ENCODE results near the gene YDJC. TPM values are rescaled to one million over a fixed set of nuclear protein-coding genes. Genes with fewer than 3 reads are reported as not detected.
A peak's percentile ranks its signal among the peaks of the same experiment; 100 is the strongest.

Gene YDJC
- total and polyA plus RNA-seq, 2 of the 13 experiments (the other 11 are each of a cell fraction or from before 2014, with no cell fraction given), result 15.3 to 32.0 TPM

DNA sequence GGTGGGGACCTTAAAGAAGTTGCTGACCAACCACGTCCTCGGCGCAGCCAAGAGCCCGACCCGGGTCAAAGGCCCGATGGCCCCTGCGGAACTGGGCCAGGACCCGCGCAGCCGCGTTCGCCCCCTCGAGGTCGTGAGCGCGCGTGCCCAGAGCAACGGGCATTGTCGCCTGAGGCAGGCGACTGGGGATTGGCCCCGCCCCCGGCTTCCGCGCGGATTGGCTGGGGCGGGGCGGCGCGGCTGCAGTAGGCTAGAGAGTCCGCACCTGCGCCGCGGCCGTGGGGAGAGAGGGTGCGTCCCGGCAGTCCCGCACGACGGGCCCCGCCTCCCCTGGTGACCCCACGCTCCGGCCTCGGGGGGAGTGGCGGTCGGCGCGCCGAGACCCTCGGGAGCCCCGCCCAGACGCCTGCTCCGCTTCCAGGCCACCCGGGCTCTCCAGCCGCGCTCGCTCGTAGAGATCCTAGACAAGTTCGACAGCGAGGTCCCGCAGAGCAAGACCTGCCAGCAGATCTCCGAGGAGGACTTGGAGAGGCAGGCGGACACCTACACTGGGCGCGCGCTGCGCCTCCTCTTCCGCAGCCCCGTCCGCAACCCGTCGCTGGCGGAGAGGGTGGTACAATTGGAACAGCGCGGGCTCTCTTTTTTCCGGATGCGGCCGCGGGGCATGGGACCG, 27.7 kb upstream of the YDJC start:
- peak overlapping the region; percentile 64 for H3K27ac ChIP-seq (ENCODE audit: extremely low read length, insufficient read depth, low read length)
- H3K36me3 ChIP-seq (replicated peaks in 1 of 2; ENCODE audit: control insufficient read depth in 1 of 2, insufficient read depth in 2 of 2, low read length in 2 of 2), result peaks cover 2 to 12% of the 10 kb centered on the region in 2 experiments; a peak in 3 of 5 replicates
- peak overlapping the region; percentile 87 for H3K4me2 ChIP-seq (ENCODE audit: low read depth, low read length)
- peak overlapping the region; percentile 65 to 76 (median 70) for H3K4me3 ChIP-seq (replicated peaks in 1 of 3; ENCODE audit: insufficient read depth in 1 of 3, low read depth in 2 of 3, low read length in 3 of 3)
- in situ Hi-C loops (cut with HindIII; ENCODE audit: extremely low pct_ligation_motif_present, low pct_unique_long_range_greater_than_20kb) (no loop called here), intact Hi-C loops (cut with micrococcal nuclease; ENCODE audit: unreplicated experiment) (no loop called here)
- peaks cover 30% of the 10 kb centered on the region for H3K4me1 ChIP-seq (ENCODE audit: insufficient read depth, low read length)
- H3K79me2 ChIP-seq (ENCODE audit: insufficient read depth, low read length), result no peaks in the 10 kb centered on the region
- H3K27me3 ChIP-seq (ENCODE audit: control insufficient read depth in 1 of 2, insufficient read depth in 2 of 2, low read length in 2 of 2), result no peaks in the 10 kb centered on the region
- peak overlapping the region; percentile 56 for H3K9ac ChIP-seq (ENCODE audit: insufficient read depth, low read depth, low read length)
- ATAC-seq (peak; percentile 90), FAIRE-seq (no peak), DNase-seq (ENCODE audit: low spot score) (peak; percentile 70)
- no peaks in the 10 kb centered on the region for H4K20me1 ChIP-seq (ENCODE audit: insufficient read depth, low read length)
- ChIA-PET CTCF (ENCODE audit: low intra/inter-chr PET ratio, low total read pairs) (no interaction called here), POLR2A (interaction anchor here (0.6 to 1.3 kb wide), 8 partner anchors 9 to 201 kb away, joined by 3 to 5 read pairs (median 4); no protein-coding TSS in a partner anchor)
- no TSS peak for BruUV-seq (replicated peaks)
- H2AFZ ChIP-seq (ENCODE audit: low read length), result no peak overlapping the region
- no CpG with 5 or more reads among the region's 79 CpGs for WGBS (ENCODE audit: low lambda C conversion rate)
- no peaks in the 10 kb centered on the region for H3K9me3 ChIP-seq (ENCODE audit: low read length)
- TF ChIP-seq CREM (IDR thresholded peaks at IDR 0.05) (no peak), CREM (CRISPR knock-in tag; IDR thresholded peaks at IDR 0.05) (no peak), NRL (CRISPR knock-in tag; IDR thresholded peaks at IDR 0.05; ENCODE audit: borderline replicate concordance) (peak; percentile 46; the same call in 1 of the 2 replicates), ZNF652 (CRISPR knock-in tag; IDR thresholded peaks at IDR 0.05; ENCODE audit: borderline replicate concordance, low read depth) (no peak), MYC (CRISPR knock-in tag; IDR thresholded peaks at IDR 0.05; ENCODE audit: borderline replicate concordance) (peak; percentile 60), TARDBP (CRISPR knock-in tag; IDR thresholded peaks at IDR 0.05) (0 out of 2 replicates have a peak, but pooled peaks have one; percentile 26), GPN1 (CRISPR knock-in tag; IDR thresholded peaks at IDR 0.05; ENCODE audit: borderline replicate concordance) (no peak), ZNF101 (CRISPR knock-in tag; IDR thresholded peaks at IDR 0.05; ENCODE audit: borderline replicate concordance, low read depth) (no peak), KLF15 (CRISPR knock-in tag; IDR thresholded peaks at IDR 0.05; ENCODE audit: borderline replicate concordance) (0 out of 2 replicates have a peak, but pooled peaks have one; percentile 41), ZNF703 (CRISPR knock-in tag; IDR thresholded peaks at IDR 0.05; ENCODE audit: borderline replicate concordance) (peak; percentile 85; the same call in 1 of the 2 replicates)
- TF ChIP-seq, protein P1, sequence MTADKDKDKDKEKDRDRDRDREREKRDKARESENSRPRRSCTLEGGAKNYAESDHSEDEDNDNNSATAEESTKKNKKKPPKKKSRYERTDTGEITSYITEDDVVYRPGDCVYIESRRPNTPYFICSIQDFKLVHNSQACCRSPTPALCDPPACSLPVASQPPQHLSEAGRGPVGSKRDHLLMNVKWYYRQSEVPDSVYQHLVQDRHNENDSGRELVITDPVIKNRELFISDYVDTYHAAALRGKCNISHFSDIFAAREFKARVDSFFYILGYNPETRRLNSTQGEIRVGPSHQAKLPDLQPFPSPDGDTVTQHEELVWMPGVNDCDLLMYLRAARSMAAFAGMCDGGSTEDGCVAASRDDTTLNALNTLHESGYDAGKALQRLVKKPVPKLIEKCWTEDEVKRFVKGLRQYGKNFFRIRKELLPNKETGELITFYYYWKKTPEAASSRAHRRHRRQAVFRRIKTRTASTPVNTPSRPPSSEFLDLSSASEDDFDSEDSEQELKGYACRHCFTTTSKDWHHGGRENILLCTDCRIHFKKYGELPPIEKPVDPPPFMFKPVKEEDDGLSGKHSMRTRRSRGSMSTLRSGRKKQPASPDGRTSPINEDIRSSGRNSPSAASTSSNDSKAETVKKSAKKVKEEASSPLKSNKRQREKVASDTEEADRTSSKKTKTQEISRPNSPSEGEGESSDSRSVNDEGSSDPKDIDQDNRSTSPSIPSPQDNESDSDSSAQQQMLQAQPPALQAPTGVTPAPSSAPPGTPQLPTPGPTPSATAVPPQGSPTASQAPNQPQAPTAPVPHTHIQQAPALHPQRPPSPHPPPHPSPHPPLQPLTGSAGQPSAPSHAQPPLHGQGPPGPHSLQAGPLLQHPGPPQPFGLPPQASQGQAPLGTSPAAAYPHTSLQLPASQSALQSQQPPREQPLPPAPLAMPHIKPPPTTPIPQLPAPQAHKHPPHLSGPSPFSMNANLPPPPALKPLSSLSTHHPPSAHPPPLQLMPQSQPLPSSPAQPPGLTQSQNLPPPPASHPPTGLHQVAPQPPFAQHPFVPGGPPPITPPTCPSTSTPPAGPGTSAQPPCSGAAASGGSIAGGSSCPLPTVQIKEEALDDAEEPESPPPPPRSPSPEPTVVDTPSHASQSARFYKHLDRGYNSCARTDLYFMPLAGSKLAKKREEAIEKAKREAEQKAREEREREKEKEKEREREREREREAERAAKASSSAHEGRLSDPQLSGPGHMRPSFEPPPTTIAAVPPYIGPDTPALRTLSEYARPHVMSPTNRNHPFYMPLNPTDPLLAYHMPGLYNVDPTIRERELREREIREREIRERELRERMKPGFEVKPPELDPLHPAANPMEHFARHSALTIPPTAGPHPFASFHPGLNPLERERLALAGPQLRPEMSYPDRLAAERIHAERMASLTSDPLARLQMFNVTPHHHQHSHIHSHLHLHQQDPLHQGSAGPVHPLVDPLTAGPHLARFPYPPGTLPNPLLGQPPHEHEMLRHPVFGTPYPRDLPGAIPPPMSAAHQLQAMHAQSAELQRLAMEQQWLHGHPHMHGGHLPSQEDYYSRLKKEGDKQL (CRISPR knock-in tag; IDR thresholded peaks at IDR 0.05; ENCODE audit: low read depth), result no peak
- TF ChIP-seq, protein P2, sequence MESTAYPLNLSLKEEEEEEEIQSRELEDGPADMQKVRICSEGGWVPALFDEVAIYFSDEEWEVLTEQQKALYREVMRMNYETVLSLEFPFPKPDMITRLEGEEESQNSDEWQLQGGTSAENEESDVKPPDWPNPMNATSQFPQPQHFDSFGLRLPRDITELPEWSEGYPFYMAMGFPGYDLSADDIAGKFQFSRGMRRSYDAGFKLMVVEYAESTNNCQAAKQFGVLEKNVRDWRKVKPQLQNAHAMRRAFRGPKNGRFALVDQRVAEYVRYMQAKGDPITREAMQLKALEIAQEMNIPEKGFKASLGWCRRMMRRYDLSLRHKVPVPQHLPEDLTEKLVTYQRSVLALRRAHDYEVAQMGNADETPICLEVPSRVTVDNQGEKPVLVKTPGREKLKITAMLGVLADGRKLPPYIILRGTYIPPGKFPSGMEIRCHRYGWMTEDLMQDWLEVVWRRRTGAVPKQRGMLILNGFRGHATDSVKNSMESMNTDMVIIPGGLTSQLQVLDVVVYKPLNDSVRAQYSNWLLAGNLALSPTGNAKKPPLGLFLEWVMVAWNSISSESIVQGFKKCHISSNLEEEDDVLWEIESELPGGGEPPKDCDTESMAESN (CRISPR knock-in tag; conservative IDR thresholded peaks at IDR 0.05), result no peak
